Motor neuron (in vitro differentiated cells): ENCODE results near the gene INAFM2. TPM values are rescaled to one million over a fixed set of nuclear protein-coding genes. Genes with fewer than 3 reads are reported as not detected.

Source experiments
- ATAC-seq, 8 experiments: fragments of 200-7000 bp; cut with Tn5 transposase; replicated peaks in 6 of 8; 2 replicates each; pipeline ENCODE4 v1.8.0; 2021; ENCODE audit warnings: mild to moderate bottlenecking in 8 of 8, moderate library complexity in 8 of 8
- H3K27ac ChIP-seq, 2 donors: fragments of 250-450 bp; sonication (Bioruptor Pico); 2 replicates each; pipeline ENCODE4 v1.9.0; 2021; ENCODE audit warnings: antibody characterized with exemption in 2 of 2, mild to moderate bottlenecking in 2 of 2, moderate library complexity in 1 of 2
- H3K4me1 ChIP-seq, 2 donors: fragments of 250-450 bp; sonication (Bioruptor Pico); replicated peaks in 1 of 2; 2 replicates each; pipeline ENCODE4 v1.6.1; 2021; ENCODE audit warnings: antibody characterized with exemption in 2 of 2, mild to moderate bottlenecking in 2 of 2, moderate library complexity in 1 of 2
- H3K4me3 ChIP-seq, 5 donors: fragments of 250-450 bp; sonication (Bioruptor Pico); 2 replicates each; pipeline ENCODE4 v1.9.0; 2021; ENCODE audit warnings: antibody characterized with exemption in 5 of 5, mild to moderate bottlenecking in 5 of 5, moderate library complexity in 4 of 5
- WGBS, 10 experiments: fragments of 450-650 bp; shearing (Covaris generic); methylation state at CpG; one replicate each; pipeline ENCODE4 v1.0.0; 2022; 5-methylcytosine and 5-hydroxymethylcytosine counted together
- in situ Hi-C, 9 experiments: fragments of 400-800 bp; cut with MboI; loops; one replicate each; pipeline ENCODE4 v1.15.0; 2021; ENCODE audit warnings: low sequenced_read_pairs in 9 of 9, low pct_unique_long_range_greater_than_20kb in 2 of 9; ENCODE audit not compliant: unreplicated experiment in 9 of 9
- total RNA-seq, 8 experiments: library from RNA; unstranded; fragments of 300-600 nt; gene quantifications; 2 replicates each; pipeline versions ENCODE4 v1.2.3 to v1.2.4, GENCODE V29; 2022

INAFM2 gene
- total RNA-seq, 8 experiments from 2014 or later, result 6.5 to 16.8 (median 13.4) TPM

GRCh38 chr15:40301467-40302179, 21.9 kb upstream of the INAFM2 start:
- H3K4me3 ChIP-seq, result no peak overlapping the region
- no peak overlapping the region for H3K27ac ChIP-seq
- in situ Hi-C loops, result no loop called here
- WGBS, 10 experiments, result 40 to 100% (median 65%) methylated on average over 1 to 8 of the region's 12 CpGs; no CpG with 5 or more reads in 2 of the 10 experiments
- ATAC-seq, result peak in 4 of 8 experiments; percentile 37 to 50 (median 44)
- H3K4me1 ChIP-seq, result peaks cover under 1 to 8% of the 10 kb centered on the region in 2 donors

GRCh38 chr15:40302288-40302886, 21.1 kb upstream of the INAFM2 start:
- H3K27ac ChIP-seq, result no peak overlapping the region
- in situ Hi-C loops, result no loop called here

DNA sequence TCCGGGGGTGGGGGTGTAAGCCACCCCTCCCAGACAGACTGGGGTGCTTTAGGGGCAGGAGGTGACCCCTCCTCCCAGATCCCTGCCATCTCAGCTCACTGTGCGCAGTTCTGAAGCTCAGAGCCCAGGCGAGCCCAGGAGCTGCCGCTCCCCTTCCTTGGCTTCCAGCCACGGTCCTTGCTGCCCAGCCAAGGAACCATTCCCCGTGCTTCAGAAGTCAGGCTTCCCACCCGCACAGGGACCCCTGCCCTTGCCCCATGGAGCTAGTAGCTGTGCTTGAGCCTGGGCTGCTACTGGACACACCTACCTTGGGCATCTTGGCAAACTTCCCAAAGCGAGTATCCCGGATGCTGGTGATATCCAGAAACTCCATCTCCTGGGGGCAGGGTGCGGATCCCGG, 20.5 kb upstream of the INAFM2 start:
- Histone ChIP-seq H3K4me1 (peaks cover 12 to 21% of the 10 kb centered on the region in 2 donors), H3K27ac (no peak overlapping the region), H3K4me3 (no peak overlapping the region)
- in situ Hi-C loops, result no loop called here
- ATAC-seq, result no peak
- WGBS, 10 experiments, result 20 to 100% (median 96%) methylated on average over 1 to 5 of the region's 11 CpGs; no CpG with 5 or more reads in 4 of the 10 experiments

More at GRCh38 chr15:40302288-40302886, 21.1 kb upstream of the INAFM2 start:
- Histone ChIP-seq H3K4me1 (peaks cover 8 to 16% of the 10 kb centered on the region in 2 donors), H3K4me3 (no peak overlapping the region)
- ATAC-seq, result no peak
- 0 to 93% (median 70%) methylated on average over 1 to 6 of the region's 19 CpGs; no CpG with 5 or more reads in 5 of the 10 experiments for WGBS, 10 experiments

DNA sequence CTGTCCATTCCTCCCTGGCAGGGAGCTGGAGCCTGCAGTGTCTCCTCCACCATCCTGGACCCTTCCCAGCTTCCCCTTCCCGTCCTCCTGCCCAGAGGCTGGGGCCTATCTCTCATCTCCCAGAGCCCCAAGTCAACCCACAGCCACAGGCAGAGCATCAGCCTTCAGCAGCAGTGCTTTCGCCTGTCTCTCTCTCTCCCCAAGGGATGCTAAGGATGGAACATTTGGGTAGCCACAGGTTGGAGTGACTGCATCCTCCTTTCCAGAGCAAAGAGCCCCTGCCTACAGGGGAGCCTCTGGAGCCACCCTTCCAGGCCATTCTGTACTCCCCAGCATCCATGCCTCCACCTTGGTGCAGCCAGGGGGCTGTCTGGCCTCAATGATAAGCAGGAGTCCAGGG, 19.9 kb upstream of the INAFM2 start:
- WGBS, 10 experiments, result 36% methylated on average over 1 of the region's 2 CpGs; no CpG with 5 or more reads in 9 of the 10 experiments
- H3K4me1 ChIP-seq, result peaks cover 12 to 25% of the 10 kb centered on the region in 2 donors
- no peak overlapping the region for H3K4me3 ChIP-seq
- ATAC-seq, result no peak
- H3K27ac ChIP-seq, result no peak overlapping the region
- in situ Hi-C loops, result no loop called here

GRCh38 chr15:40305281-40305680, 18.2 kb upstream of the INAFM2 start:
- no peak for ATAC-seq
- H3K4me1 ChIP-seq, result peaks cover 18 to 35% of the 10 kb centered on the region in 2 donors
- WGBS, 10 experiments, result 0 to 100% (median 79%) methylated on average over 1 to 2 of the region's 4 CpGs; no CpG with 5 or more reads in 5 of the 10 experiments
- H3K27ac ChIP-seq, result no peak overlapping the region
- in situ Hi-C loops, result no loop called here
- H3K4me3 ChIP-seq, result no peak overlapping the region

DNA sequence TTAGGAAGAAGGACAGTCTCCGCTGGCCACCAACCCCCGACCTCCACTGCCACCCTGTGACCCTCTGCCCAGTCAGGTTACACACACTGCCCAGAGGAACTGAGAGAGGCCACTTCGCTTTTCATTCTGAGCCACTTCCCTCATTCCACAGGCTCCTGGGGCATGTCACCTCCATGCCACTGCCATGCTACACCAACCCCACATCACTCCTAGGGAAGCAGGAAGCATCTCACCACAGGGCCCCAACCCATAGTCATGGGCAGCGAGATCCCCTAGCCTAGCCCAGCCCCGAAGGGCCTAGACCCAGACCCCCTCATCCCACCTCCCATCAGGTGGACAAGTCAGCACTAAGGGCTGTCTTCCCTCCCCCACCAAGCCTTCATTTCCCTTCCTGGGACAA, 17.1 kb upstream of the INAFM2 start:
- H3K4me3 ChIP-seq, result no peak overlapping the region
- ATAC-seq, result no peak
- peaks cover 18 to 34% of the 10 kb centered on the region in 2 donors for H3K4me1 ChIP-seq
- in situ Hi-C loops, result no loop called here
- WGBS, 10 experiments, result 71 to 92% (median 80%) methylated on average over 1 to 2 of the region's 5 CpGs; no CpG with 5 or more reads in 7 of the 10 experiments
- H3K27ac ChIP-seq, result no peak overlapping the region

DNA sequence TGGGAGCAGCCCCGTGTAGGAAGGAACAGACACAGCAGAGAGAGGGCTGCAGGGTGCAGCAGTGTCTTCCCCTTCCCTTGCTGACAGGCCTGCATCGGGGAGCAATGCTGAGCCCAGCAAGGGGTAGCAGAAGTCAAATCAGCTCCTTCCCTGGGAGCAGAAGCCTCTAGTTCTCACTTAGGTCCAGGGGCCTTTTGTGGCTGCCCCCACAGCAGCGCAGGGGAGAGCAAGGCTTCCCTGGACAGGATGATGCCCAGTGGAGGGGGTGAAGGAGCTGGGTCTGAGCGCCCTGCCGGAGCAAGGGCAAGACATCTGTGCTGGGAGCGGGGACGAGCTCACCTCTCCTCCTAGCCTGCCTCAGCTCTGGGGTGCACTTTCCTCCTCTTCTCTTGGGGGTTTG, 16.6 kb upstream of the INAFM2 start:
- WGBS, 10 experiments, result 34 to 80% (median 53%) methylated on average over 1 to 3 of the region's 7 CpGs; no CpG with 5 or more reads in 7 of the 10 experiments
- Histone ChIP-seq H3K4me1 (peaks cover 18 to 29% of the 10 kb centered on the region in 2 donors), H3K27ac (no peak overlapping the region), H3K4me3 (no peak overlapping the region)
- in situ Hi-C loops, result no loop called here
- ATAC-seq, result peak in 5 of 8 experiments; percentile 7 to 18 (median 9)

DNA sequence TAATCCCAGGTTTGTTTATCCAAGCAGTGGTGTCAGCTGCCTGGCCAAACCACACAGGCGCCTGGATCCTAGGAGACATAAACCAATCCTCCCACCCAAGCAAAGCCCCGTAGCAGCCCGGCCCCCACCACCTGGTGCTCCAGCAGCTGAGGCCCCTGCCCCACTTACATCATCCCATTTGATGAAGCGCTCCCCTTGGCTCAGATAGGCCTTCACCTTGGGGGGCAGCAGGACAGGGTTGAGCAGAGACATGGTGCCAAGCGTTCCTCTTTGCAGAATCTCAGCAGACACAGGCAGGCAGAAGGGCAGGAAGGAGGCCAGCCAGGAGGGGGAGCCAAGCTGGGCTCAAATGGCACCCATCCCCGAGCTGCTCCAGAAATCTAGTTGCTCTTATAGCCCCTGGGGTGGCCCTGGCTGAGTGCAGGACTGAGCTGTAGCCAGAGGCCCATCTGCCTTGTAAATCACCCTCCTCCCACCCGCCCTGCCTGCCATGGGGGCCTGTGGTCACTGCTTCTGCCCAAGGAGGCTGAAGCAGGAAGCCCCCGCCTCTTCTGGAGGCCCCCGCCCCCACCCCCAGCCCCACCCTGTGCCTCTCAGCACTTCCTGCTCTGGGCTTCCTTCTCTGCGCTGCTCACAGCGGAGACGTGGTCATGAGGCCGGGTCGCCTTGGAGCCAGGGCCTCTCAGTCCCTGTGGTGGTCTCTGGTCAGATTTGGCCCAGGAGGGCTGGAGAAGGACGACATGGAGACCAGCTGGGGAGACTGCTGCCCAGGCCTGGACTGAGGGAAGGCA, 15.9 kb upstream of the INAFM2 start, which contains the start of gene PLCB2:
TSS of gene PLCB2 (minus strand) at position 515 of the 791 bp plus-strand sequence. CDS start at position 252, 263 bp downstream.
- WGBS, 10 experiments, result 60 to 93% (median 60%) methylated on average over 1 to 2 of the region's 15 CpGs; no CpG with 5 or more reads in 7 of the 10 experiments
- Histone ChIP-seq H3K27ac (peak within 1 kb of the TSS in 1 of 2 donors; percentile 49), H3K4me3 (no peak within 1 kb of the TSS)

DNA sequence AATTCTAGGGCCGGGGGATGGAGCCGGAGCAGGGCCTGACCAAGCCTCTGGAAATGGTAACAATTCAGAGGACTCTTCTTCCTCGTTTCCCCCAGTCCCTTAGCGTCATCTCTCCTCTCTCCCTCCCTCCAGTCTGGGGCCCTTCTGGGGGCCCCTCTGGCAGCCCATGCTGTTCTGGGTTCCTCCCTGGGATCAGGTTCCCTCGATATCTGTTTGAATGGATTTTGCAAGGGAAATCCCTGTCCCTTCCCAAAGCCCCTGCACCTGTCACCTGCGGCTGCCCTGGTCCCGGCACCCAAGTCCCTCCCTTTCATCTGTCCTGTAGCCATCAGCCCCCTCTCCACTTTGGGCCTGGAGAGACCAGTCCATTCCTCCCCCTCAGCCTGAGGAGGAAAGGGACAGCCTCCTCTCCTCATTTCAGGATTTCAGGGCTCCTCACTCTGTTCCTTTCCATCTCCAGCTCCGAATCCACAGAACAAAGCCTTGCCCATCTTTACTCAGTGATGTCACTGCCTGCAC, 14.1 kb upstream of the INAFM2 start:
- no peak overlapping the region for H3K27ac ChIP-seq
- peaks cover 18 to 33% of the 10 kb centered on the region in 2 donors for H3K4me1 ChIP-seq
- ATAC-seq, result no peak
- in situ Hi-C loops, result no loop called here
- no peak overlapping the region for H3K4me3 ChIP-seq
- WGBS, 10 experiments, result 65 to 100% (median 84%) methylated on average over 1 to 7 of the region's 8 CpGs; no CpG with 5 or more reads in 2 of the 10 experiments

More for the DNA sequence above, 15.9 kb upstream of the INAFM2 start, which contains the start of gene PLCB2:
- peaks cover 18 to 29% of the 10 kb centered on the region in 2 donors for H3K4me1 ChIP-seq
- ATAC-seq, result peak in 7 of 8 experiments; percentile 37 to 76 (median 67)
- in situ Hi-C loops, result no loop called here

- in situ Hi-C loops, result no loop called here
- peak; percentile 47 to 86 (median 68) for ATAC-seq
- no peak overlapping the region for H3K4me3 ChIP-seq
- 0 to 40% (median 0%) methylated on average over 1 to 4 of the region's 4 CpGs; no CpG with 5 or more reads in 1 of the 10 experiments for WGBS, 10 experiments
- no peak overlapping the region for H3K27ac ChIP-seq
- peaks cover 18 to 33% of the 10 kb centered on the region in 2 donors for H3K4me1 ChIP-seq
These were observed 13.2 kb upstream of the INAFM2 start for GRCh38 chr15:40310001-40310959.

DNA sequence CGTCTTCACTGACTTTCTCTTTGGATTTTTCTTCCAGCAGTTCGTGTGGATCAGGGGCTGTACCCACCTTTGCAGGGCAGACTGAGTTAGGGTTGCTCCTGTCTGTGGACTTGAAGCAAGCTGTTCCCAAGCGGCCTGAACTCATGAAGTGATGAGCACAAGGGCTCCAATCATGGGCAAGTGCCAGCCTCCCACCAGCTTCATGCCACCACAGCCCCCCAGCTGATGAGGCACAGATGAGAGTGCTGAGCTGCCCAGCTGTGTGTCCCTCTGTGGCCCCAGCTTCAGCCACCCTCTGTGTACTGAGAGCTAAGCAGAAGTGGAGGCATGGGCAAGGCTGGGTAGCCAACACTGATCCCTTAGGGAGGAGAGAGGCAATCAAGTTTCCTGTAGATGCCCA, 12.5 kb upstream of the INAFM2 start:
- in situ Hi-C loops, result no loop called here
- peaks cover 18 to 33% of the 10 kb centered on the region in 2 donors for H3K4me1 ChIP-seq
- no peak overlapping the region for H3K4me3 ChIP-seq
- no peak for ATAC-seq
- WGBS, 10 experiments, result 0 to 49% (median 34%) methylated on average over 1 to 3 of the region's 3 CpGs; no CpG with 5 or more reads in 1 of the 10 experiments
- no peak overlapping the region for H3K27ac ChIP-seq
